Right atrium auricular region (tissue), 2 donors: ENCODE data around the gene GRPEL1. TPM values are rescaled to one million over a fixed set of nuclear protein-coding genes. Genes with fewer than 3 reads are reported as not detected.

Source experiments
- DNase-seq: peaks from one replicate; pipeline ENCODE4 v3.0.0-alpha.2; 2019; ENCODE audit warnings: low spot score
- H3K27ac ChIP-seq, 2 donors: fragments of 200-600 bp; sonication (generic); 1 replicate in 1 of 2; 2 replicates in 1 of 2; pipeline ENCODE4 v1.5.1; 2016 to 2019
- H3K27me3 ChIP-seq, 2 donors: fragments of 200-600 bp; sonication (generic); one replicate each; pipeline versions ENCODE4 v1.5.1 to v1.6.0; 2017 to 2019
- H3K36me3 ChIP-seq: fragments of 200-600 bp; sonication (generic); one replicate; pipeline ENCODE4 v1.5.1; 2016
- H3K4me1 ChIP-seq, 2 donors: fragments of 200-600 bp; sonication (generic); one replicate each; pipeline versions ENCODE4 v1.5.1 to v1.6.0; 2017 to 2019
- H3K4me3 ChIP-seq, 2 donors: fragments of 200-600 bp; sonication (generic); 1 replicate in 1 of 2; 2 replicates in 1 of 2; pipeline ENCODE4 v1.5.1; 2017 to 2019; ENCODE audit warnings: mild to moderate bottlenecking in 1 of 2, moderate library complexity in 1 of 2
- H3K9me3 ChIP-seq, 2 donors: fragments of 200-600 bp; sonication (generic); one replicate each; pipeline ENCODE4 v1.5.1; 2019
- CTCF ChIP-seq, 2 donors: fragments of 200-600 bp; sonication (generic); IDR thresholded peaks; one replicate each; pipeline ENCODE4 v1.5.1; 2019; ENCODE audit warnings: antibody characterized with exemption in 2 of 2
- total RNA-seq, 2 donors: library from RNA; depleted of rRNA; stranded (reverse); fragments of >200 nt; gene quantifications; one replicate each; pipeline ENCODE4 v1.1.0, GENCODE V29; 2016

Gene GRPEL1
- total RNA-seq, 2 donors from 2014 or later: 17.8 to 18.4 TPM

- peaks cover 0 to 68% of the 10 kb centered on the region in 2 donors for H3K4me1 ChIP-seq
- H3K27ac ChIP-seq: peak overlapping the region in 1 of 2 donors; percentile 31
- peaks cover 4% of the 10 kb centered on the region for H3K36me3 ChIP-seq
- H3K9me3 ChIP-seq: no peaks in the 10 kb centered on the region
- TF ChIP-seq CTCF (IDR thresholded peaks at IDR 0.05): no peak
- DNase-seq: no peak
- H3K4me3 ChIP-seq: no peak overlapping the region
- H3K27me3 ChIP-seq: no peaks in the 10 kb centered on the region
Observed at GRCh38 chr4:7045961-7046921, 21.6 kb downstream of the GRPEL1 start.

- Histone ChIP-seq H3K9me3 (no peaks in the 10 kb centered on the region), H3K27ac (peak overlapping the region in 1 of 2 donors; percentile 90), H3K4me3 (no peak overlapping the region), H3K27me3 (no peaks in the 10 kb centered on the region), H3K4me1 (peaks cover 0 to 62% of the 10 kb centered on the region in 2 donors), H3K36me3 (peaks cover 4% of the 10 kb centered on the region)
- DNase-seq: no peak
- TF ChIP-seq CTCF (IDR thresholded peaks at IDR 0.05): no peak
Observed at GRCh38 chr4:7045553-7045952, 22.3 kb downstream of the GRPEL1 start.

GRCh38 chr4:7044137-7044930, 23.5 kb downstream of the GRPEL1 start:
- no peak for TF ChIP-seq CTCF (IDR thresholded peaks at IDR 0.05)
- Histone ChIP-seq H3K27me3 (no peaks in the 10 kb centered on the region), H3K4me3 (peak overlapping the region; percentile 95 to 98), H3K9me3 (no peaks in the 10 kb centered on the region), H3K36me3 (peaks cover 4% of the 10 kb centered on the region), H3K4me1 (peaks cover 0 to 50% of the 10 kb centered on the region in 2 donors), H3K27ac (peak overlapping the region; percentile 88 to 90)
- DNase-seq: no peak

GRCh38 chr4:7043284-7044136, 24.4 kb downstream of the GRPEL1 start, which contains the start of gene TADA2B:
TADA2B (plus strand) TSS chr4:7043372; CDS start chr4:7043580, 208 bp downstream.
- peak within 1 kb of the TSS; percentile 95 to 98 for H3K4me3 ChIP-seq
- no peak for DNase-seq
- no peaks in the 10 kb centered on the region for H3K9me3 ChIP-seq
- peaks cover 4% of the 10 kb centered on the region for H3K36me3 ChIP-seq
- H3K4me1 ChIP-seq: peaks cover 0 to 48% of the 10 kb centered on the region in 2 donors
- no peak for TF ChIP-seq CTCF (IDR thresholded peaks at IDR 0.05)
- no peaks in the 10 kb centered on the region for H3K27me3 ChIP-seq
- H3K27ac ChIP-seq: peak within 1 kb of the TSS; percentile 88 to 90
